Heart right ventricle (tissue), 16 donors: Measurements from ENCODE around the gene H6PD. TPM values are rescaled to one million over a fixed set of nuclear protein-coding genes. Genes with fewer than 3 reads are reported as not detected.

ENCODE experiments used
- ATAC-seq, 8 donors: fragments of 200-7000 bp; cut with Tn5 transposase; one replicate each; pipeline ENCODE4 v1.9.1; 2020; ENCODE audit warnings: mild to moderate bottlenecking in 8 of 8, moderate library complexity in 8 of 8, moderate number of reproducible peaks in 1 of 8
- DNase-seq, 2 donors: peaks; one replicate each; pipeline ENCODE4 v3.0.0-alpha.2; 2020
- H3K27ac ChIP-seq, 10 donors: fragments of 200-600 bp; sonication (generic) in 2 of 10; one replicate each; pipeline versions ENCODE4 v1.5.0 to v1.8.0; 2020 to 2022; ENCODE audit warnings: mild to moderate bottlenecking in 3 of 10
- H3K27me3 ChIP-seq, 7 donors: fragments of 200-600 bp; one replicate each; pipeline ENCODE4 v1.8.0; 2021 to 2022; ENCODE audit warnings: mild to moderate bottlenecking in 2 of 7
- H3K36me3 ChIP-seq, 9 donors: fragments of 200-600 bp; sonication (generic) in 1 of 9; one replicate each; pipeline versions ENCODE4 v1.5.0 to v1.8.0; 2020 to 2022; ENCODE audit warnings: mild to moderate bottlenecking in 2 of 9
- H3K4me1 ChIP-seq, 9 donors: fragments of 200-600 bp; sonication (generic) in 1 of 9; one replicate each; pipeline versions ENCODE4 v1.5.0 to v1.8.0; 2020 to 2022; ENCODE audit warnings: mild to moderate bottlenecking in 4 of 9
- H3K4me3 ChIP-seq, 10 donors: fragments of 200-600 bp; sonication (generic) in 2 of 10; one replicate each; pipeline versions ENCODE4 v1.5.0 to v1.8.0; 2020 to 2022; ENCODE audit warnings: mild to moderate bottlenecking in 7 of 10, moderate library complexity in 2 of 10
- H3K9me3 ChIP-seq, 11 donors: fragments of 200-600 bp in 10 of 11; sonication (generic) in 2 of 11; one replicate each; pipeline versions ENCODE4 v1.5.0 to v1.8.0; 2013 to 2022; ENCODE audit warnings: mild to moderate bottlenecking in 2 of 11, control low read depth in 1 of 11, moderate library complexity in 1 of 11
- CTCF ChIP-seq, 9 donors: fragments of 200-600 bp; sonication (generic) in 2 of 9; IDR thresholded peaks; one replicate each; pipeline versions ENCODE4 v1.5.0 to v1.8.0; 2021 to 2022; ENCODE audit warnings: antibody characterized with exemption in 9 of 9, mild to moderate bottlenecking in 5 of 9, moderate library complexity in 1 of 9
- WGBS, 2 donors: extraction: QIAGEN DNeasy Blood & Tissue Kit; methylation state at CpG; one replicate each; pipeline ENCODE4 v1.1.7; 2013; ENCODE audit warnings: inconsistent platforms in 1 of 2; 5-methylcytosine and 5-hydroxymethylcytosine counted together
- intact Hi-C, 10 donors: fragments of 100-400 bp; cut with DNase I; formaldehyde crosslinking; loops; one replicate each; pipeline versions ENCODE4 v1.11.1 to v1.14.2; 2022
- polyA plus RNA-seq, 2 donors: library from polyadenylated mRNA; stranded (reverse); fragments of 200-250 nt; gene quantifications; one replicate each; pipeline ENCODE4 v1.2.3, GENCODE V29; 2013
- total RNA-seq, 10 donors: library from RNA; stranded (reverse); fragmentation: NEBNext Ultra II Directional in 3 of 10; extraction: Animal tissue kit (Norgen Biotek cat#: 25700) in 3 of 10; gene quantifications; one replicate each; pipeline versions ENCODE4 v1.2.1 to v1.2.4, GENCODE V29; 2021 to 2023
- donor health status: Arrhythmogenic right ventricular cardiomyopathy.
- donor health status: ischemic (EF 13 %, LVEDD 7.1; RV severe dilation, severe dysfunction).
- donor health status: healthy with polysubstance abuse.
- donor health status: DM: no; HTN: yes; CAD: no.
- donor health status: DM: no; HTN: no; CAD: no.
- donor health status: ischemic (EF 25% LVEDD 6.9; RV normal size, moderate dysfunction).
- donor health status: ischemic (EF 25% LVEDD 5.7; RV mildly dilated, moderate dysfunction).
- donor health status: healthy.
- donor health status: DM: yes; HTN: yes; CAD: no.
- donor health status: Ischemic cardiomyopathy.
- donor health status: ischemic (EF 35%, LVEDD 5.7; RV mildly dilated, moderate dysfunction).
- donor health status: nonischemic (EF 11% LVEDD 7.7; RV severe dilation, severe dysfunction).
- donor health status: DM: yes; HTN: yes; CAD: no.
- donor health status: PGD.
- donor health status: ischemic (EF 29% LVEDD 5.4; RV normal size, mild dysfunction).
- donor health status: nonischemic (EF 23%, LVEDD 6.1; RV moderate dilation, normal function).

H6PD gene
- total and polyA plus RNA-seq, 12 donors, result 5.7 to 45.0 (median 28.4) TPM

GRCh38 chr1:9201401-9202239, 33.0 kb upstream of the H6PD start:
- H3K36me3 ChIP-seq, result no peaks in the 10 kb centered on the region
- H3K4me3 ChIP-seq, result peak overlapping the region in 9 of 10 donors; percentile 12 to 42 (median 36)
- peak in 1 of 2 donors; percentile 12 for DNase-seq
- WGBS, 2 donors, result 2 to 5% methylated on average over 24 of the region's 24 CpGs
- intact Hi-C loops, result no loop called here
- peaks cover 5 to 43% (median 33%) of the 10 kb centered on the region in 9 donors for H3K4me1 ChIP-seq
- no peak for TF ChIP-seq CTCF (IDR thresholded peaks at IDR 0.05)
- no peaks in the 10 kb centered on the region for H3K9me3 ChIP-seq
- peaks cover 0 to 80% (median 61%) of the 10 kb centered on the region in 7 donors for H3K27me3 ChIP-seq
- ATAC-seq, result peak in 6 of 8 donors; percentile 14 to 39 (median 26)
- H3K27ac ChIP-seq, result peak overlapping the region in 1 of 10 donors; percentile 57

GRCh38 chr1:9202240-9202870, 32.2 kb upstream of the H6PD start:
- DNase-seq (no peak), ATAC-seq (no peak)
- WGBS, 2 donors, result 10% methylated on average over 15 of the region's 15 CpGs
- intact Hi-C loops, result no loop called here
- H3K27me3 ChIP-seq, result peaks cover 0 to 82% (median 68%) of the 10 kb centered on the region in 7 donors
- H3K36me3 ChIP-seq, result no peaks in the 10 kb centered on the region
- H3K9me3 ChIP-seq, result no peaks in the 10 kb centered on the region
- H3K27ac ChIP-seq, result no peak overlapping the region
- H3K4me3 ChIP-seq, result peak overlapping the region in 7 of 10 donors; percentile 13 to 42 (median 38)
- no peak for TF ChIP-seq CTCF (IDR thresholded peaks at IDR 0.05)
- H3K4me1 ChIP-seq, result peaks cover 5 to 35% (median 25%) of the 10 kb centered on the region in 9 donors

- intact Hi-C loops, result no loop called here
- no peaks in the 10 kb centered on the region for H3K36me3 ChIP-seq
- peaks cover 0 to 79% (median 71%) of the 10 kb centered on the region in 7 donors for H3K27me3 ChIP-seq
- H3K4me3 ChIP-seq, result no peak overlapping the region
- no peak overlapping the region for H3K27ac ChIP-seq
- DNase-seq (no peak), ATAC-seq (no peak)
- TF ChIP-seq CTCF (IDR thresholded peaks at IDR 0.05), result no peak
- H3K4me1 ChIP-seq, result peaks cover 0 to 23% (median 13%) of the 10 kb centered on the region in 9 donors
- WGBS, 2 donors, result 62 to 65% methylated on average over 11 of the region's 11 CpGs
- no peaks in the 10 kb centered on the region for H3K9me3 ChIP-seq
These were observed 31.0 kb upstream of the H6PD start for GRCh38 chr1:9203511-9203982.

GRCh38 chr1:9204156-9204720, 30.3 kb upstream of the H6PD start:
- H3K4me1 ChIP-seq, result peaks cover 0 to 23% (median 13%) of the 10 kb centered on the region in 9 donors
- H3K4me3 ChIP-seq, result no peak overlapping the region
- H3K27me3 ChIP-seq, result peaks cover 0 to 72% (median 64%) of the 10 kb centered on the region in 7 donors
- DNase-seq (no peak), ATAC-seq (no peak)
- intact Hi-C loops, result no loop called here
- no peak for TF ChIP-seq CTCF (IDR thresholded peaks at IDR 0.05)
- H3K27ac ChIP-seq, result no peak overlapping the region
- H3K36me3 ChIP-seq, result no peaks in the 10 kb centered on the region
- H3K9me3 ChIP-seq, result no peaks in the 10 kb centered on the region
- WGBS, 2 donors, result 89 to 91% methylated on average over 7 of the region's 7 CpGs
